SK-N-SH (cell line): ENCODE measurements around the gene PSMG3. TPM values are rescaled to one million over a fixed set of nuclear protein-coding genes. Genes with fewer than 3 reads are reported as not detected.

ENCODE experiments used
- CTCF ChIA-PET: fragments of 300-600, 350-600 bp; formaldehyde crosslinking; extraction: SDS; loops from one replicate; lab custom pipeline; 2021; lab: Yijun Ruan, JAX
- POLR2A ChIA-PET: fragments of 350-600 bp; sonication (Branson Sonifier 250); formaldehyde crosslinking; extraction: SDS; loops from one replicate; lab custom pipeline; 2020; ENCODE audit warnings: antibody characterized with exemption, inconsistent platforms; lab: Yijun Ruan, JAX
- DNase-seq: peaks from one replicate; pipeline ENCODE4 v3.0.0; 2012
- H2AFZ ChIP-seq: fragments of 200-600 bp; sonication (generic); 2 replicates; pipeline ENCODE4 v1.8.1; 2016; ENCODE audit warnings: antibody characterized with exemption, mild to moderate bottlenecking, low read depth
- H3F3A ChIP-seq: fragments of 200-600 bp; sonication (generic); replicated peaks from 2 replicates; pipeline ENCODE3; 2016; ENCODE audit warnings: antibody characterized with exemption, mild to moderate bottlenecking; ENCODE audit not compliant: insufficient read depth
- H3K27ac ChIP-seq, 2 experiments: fragments of 200-500 bp in 1 of 2; fragments of 200-600 bp in 1 of 2; sonication (Bioruptor generic) in 1 of 2; sonication (generic), shearing (Covaris generic) in 1 of 2; 2 replicates each; pipeline versions ENCODE4 v1.5.1 to v1.6.1; 2014 to 2016; ENCODE audit warnings: low read depth in 2 of 2, inconsistent platforms in 1 of 2, low read length in 1 of 2, mild to moderate bottlenecking in 1 of 2, mixed read lengths in 1 of 2
- H3K27me3 ChIP-seq: fragments of 200-600 bp; sonication (generic), shearing (Covaris generic); 2 replicates; pipeline ENCODE4 v1.6.1; 2016; ENCODE audit warnings: mixed run types; ENCODE audit not compliant: insufficient read depth
- H3K36me3 ChIP-seq, 2 experiments: fragments of 200-500 bp in 1 of 2; fragments of 200-600 bp in 1 of 2; sonication (Bioruptor generic) in 1 of 2; sonication (generic) in 1 of 2; replicated peaks in 1 of 2; 2 replicates each; pipeline versions ENCODE3 to v1.5.1; 2014 to 2016; ENCODE audit warnings: low read length in 1 of 2, mild to moderate bottlenecking in 1 of 2; ENCODE audit not compliant: insufficient read depth in 2 of 2, control insufficient read depth in 1 of 2
- H3K4me1 ChIP-seq, 2 experiments: fragments of 200-500 bp in 1 of 2; fragments of 200-600 bp in 1 of 2; sonication (Bioruptor generic) in 1 of 2; sonication (generic), shearing (Covaris generic) in 1 of 2; 2 replicates each; pipeline versions ENCODE4 v1.5.1 to v1.6.1; 2014 to 2016; ENCODE audit warnings: low read depth in 1 of 2, low read length in 1 of 2, mixed run types in 1 of 2; ENCODE audit not compliant: insufficient read depth in 2 of 2, control insufficient read depth in 1 of 2
- H3K4me2 ChIP-seq: fragments of 200-600 bp; sonication (generic), shearing (Covaris generic); 2 replicates; pipeline ENCODE4 v1.6.1; 2017; ENCODE audit warnings: mixed run types
- H3K4me3 ChIP-seq, 2 experiments: fragments of 200-500 bp in 1 of 2; fragments of 200-600 bp in 1 of 2; sonication (Bioruptor generic) in 1 of 2; sonication (generic), shearing (Covaris generic) in 1 of 2; 2 replicates each; pipeline versions ENCODE4 v1.5.1 to v1.8.1; 2014 to 2016; ENCODE audit warnings: low read depth in 2 of 2, inconsistent platforms in 1 of 2, low read length in 1 of 2, mild to moderate bottlenecking in 1 of 2, mixed read lengths in 1 of 2, moderate library complexity in 1 of 2
- H3K79me2 ChIP-seq: fragments of 200-600 bp; sonication (generic); 2 replicates; pipeline ENCODE4 v1.8.1; 2017; ENCODE audit warnings: mild to moderate bottlenecking; ENCODE audit not compliant: insufficient read depth
- H3K9ac ChIP-seq: fragments of 200-600 bp; sonication (generic); 2 replicates; pipeline ENCODE4 v1.6.1; 2017; ENCODE audit warnings: mixed run types
- H3K9me2 ChIP-seq: fragments of 200-600 bp; sonication (generic); 2 replicates; pipeline ENCODE4 v1.6.1; 2017; ENCODE audit warnings: mixed run types
- H3K9me3 ChIP-seq: fragments of 200-600 bp; sonication (generic); 2 replicates; pipeline ENCODE4 v1.6.1; 2017; ENCODE audit warnings: mixed run types, mild to moderate bottlenecking, moderate library complexity
- H4K20me1 ChIP-seq: fragments of 200-600 bp; sonication (generic); 2 replicates; pipeline ENCODE4 v1.6.1; 2017; ENCODE audit warnings: mild to moderate bottlenecking, mixed run types; ENCODE audit not compliant: insufficient read depth
- ELF1 ChIP-seq: IDR thresholded peaks from 2 replicates; pipeline ENCODE4 v1.4.0; 2012
- EP300 ChIP-seq, 2 experiments: IDR thresholded peaks; 2 replicates each; pipeline versions ENCODE4 v1.4.0 to v1.6.1; 2012; ENCODE audit warnings: borderline replicate concordance in 1 of 2, low read depth in 1 of 2, low read length in 1 of 2
- FOXM1 ChIP-seq: IDR thresholded peaks from 2 replicates; pipeline ENCODE4 v1.4.0; 2012; ENCODE audit warnings: low read depth, mild to moderate bottlenecking
- GABPA ChIP-seq: IDR thresholded peaks from 2 replicates; pipeline ENCODE4 v1.4.0; 2012; ENCODE audit warnings: low read depth, mild to moderate bottlenecking
- JUND ChIP-seq: IDR thresholded peaks from 2 replicates; pipeline ENCODE4 v1.4.0; 2012
- MEF2A ChIP-seq: IDR thresholded peaks from 2 replicates; pipeline ENCODE4 v1.4.0; 2012; ENCODE audit warnings: low read depth, borderline replicate concordance
- MXI1 ChIP-seq: IDR thresholded peaks from 2 replicates; pipeline ENCODE4 v1.6.1; 2012; ENCODE audit warnings: mild to moderate bottlenecking, low read depth, low read length, improper control_type of control experiment
- NRF1 ChIP-seq: IDR thresholded peaks from 2 replicates; pipeline ENCODE4 v1.6.1; 2012; ENCODE audit warnings: low read depth, mild to moderate bottlenecking, low read length
- PBX3 ChIP-seq: IDR thresholded peaks from 2 replicates; pipeline ENCODE4; 2012
- RAD21 ChIP-seq: IDR thresholded peaks from 2 replicates; pipeline ENCODE4 v1.6.1; 2012; ENCODE audit warnings: mild to moderate bottlenecking, low read length
- RCOR1 ChIP-seq: fragments of 150-350 bp; IDR thresholded peaks from 2 replicates; pipeline ENCODE4 v1.6.1; 2017; ENCODE audit warnings: antibody characterized with exemption, low read length
- REST ChIP-seq: IDR thresholded peaks from 2 replicates; pipeline ENCODE4 v1.6.1; 2012; ENCODE audit warnings: mild to moderate bottlenecking, low read depth, low read length, moderate library complexity
- RFX5 ChIP-seq: IDR thresholded peaks from 2 replicates; pipeline ENCODE4 v1.6.1; 2012; ENCODE audit warnings: mild to moderate bottlenecking, improper control_type of control experiment, low read length
- RXRA ChIP-seq: IDR thresholded peaks from 2 replicates; pipeline ENCODE4 v1.4.0; 2012; ENCODE audit warnings: low read depth, mild to moderate bottlenecking, borderline replicate concordance
- TEAD4 ChIP-seq: IDR thresholded peaks from 2 replicates; pipeline ENCODE4 v1.4.0; 2012; ENCODE audit warnings: mild to moderate bottlenecking, borderline replicate concordance; ENCODE audit not compliant: insufficient read depth
- USF2 ChIP-seq: fragments of 150-350 bp; IDR thresholded peaks from 2 replicates; pipeline ENCODE4 v1.6.1; 2017; ENCODE audit warnings: antibody characterized with exemption, low read length, low read depth, borderline replicate concordance
- YY1 ChIP-seq: IDR thresholded peaks from 2 replicates; pipeline ENCODE4 v1.4.0; 2012; ENCODE audit warnings: low read depth, mild to moderate bottlenecking
- WGBS: methylation state at CpG from one replicate; pipeline ENCODE4 v1.1.6; 2017; ENCODE audit warnings: low lambda C conversion rate; 5-methylcytosine and 5-hydroxymethylcytosine counted together
- polyA plus RNA-seq, 3 experiments: library from polyadenylated mRNA; depleted of rRNA; stranded (reverse); fragments of >200 nt; gene quantifications; 2 replicates each; pipeline ENCODE4 v1.2.3, GENCODE V29; 2012

Gene PSMG3
- polyA plus RNA-seq, 1 of the 3 experiments (the other 2 are of a cell fraction), result 109 TPM

GRCh38 chr7:1544178-1544895 lies 25.5 kb downstream of the PSMG3 start:
- POLR2A ChIA-PET, result no interaction called here
- Histone ChIP-seq H3K79me2 (peaks cover 13% of the 10 kb centered on the region; the same call in 1 of the 2 replicates), H3K9me3 (no peaks in the 10 kb centered on the region), H3F3A (no peaks in the 10 kb centered on the region), H3K4me2 (no peak overlapping the region), H4K20me1 (no peaks in the 10 kb centered on the region), H3K9ac (no peak overlapping the region), H3K27ac (no peak overlapping the region), H3K27me3 (no peaks in the 10 kb centered on the region), H2AFZ (no peak overlapping the region), H3K36me3 (peaks cover 7 to 45% of the 10 kb centered on the region in 2 experiments), H3K4me1 (peaks cover 0 to under 1% of the 10 kb centered on the region in 2 experiments; a peak in 1 of 4 replicates), H3K4me3 (no peak overlapping the region), H3K9me2 (no peaks in the 10 kb centered on the region)
- no peak for DNase-seq
- CTCF ChIA-PET, result interaction anchor here (1.0 to 2.3 kb wide), 5 partner anchors 8 to 70 kb away, joined by 3 to 8 read pairs (median 4); partner anchors contain the start of gene TMEM184A
- WGBS, result 87% methylated on average over 35 of the region's 41 CpGs
- TF ChIP-seq MXI1, result no peak
- TF ChIP-seq REST, result no peak
- no peak for TF ChIP-seq GABPA
- TF ChIP-seq EP300 (IDR thresholded peaks at IDR 0.05; ENCODE audit: borderline replicate concordance in 1 of 2, low read depth in 1 of 2, low read length in 1 of 2), result no peak
- no peak for TF ChIP-seq MEF2A
- TF ChIP-seq RAD21, result no peak
- TF ChIP-seq, all 33 proteins: peak for 0

GRCh38 chr7:1543826-1544177 lies 26.0 kb downstream of the PSMG3 start:
- H2AFZ ChIP-seq, result no peak overlapping the region
- no peak overlapping the region for H3K9ac ChIP-seq
- ChIA-PET POLR2A (interaction anchor here (0.6 kb wide), 1 partner anchor 40 kb away, joined by 3 read pairs; the partner anchor contains the start of gene INTS1), CTCF (interaction anchor here (1.3 to 2.3 kb wide), 3 partner anchors 9 to 35 kb away, joined by 4 to 8 read pairs (median 4); partner anchors contain the start of gene TMEM184A)
- H3K9me2 ChIP-seq, result no peaks in the 10 kb centered on the region
- no peaks in the 10 kb centered on the region for H4K20me1 ChIP-seq
- no peak overlapping the region for H3K4me3 ChIP-seq
- DNase-seq, result no peak
- H3F3A ChIP-seq, result no peaks in the 10 kb centered on the region
- H3K4me1 ChIP-seq, result peaks cover 2 to 5% of the 10 kb centered on the region in 2 experiments; a peak in 2 of 4 replicates
- no peaks in the 10 kb centered on the region for H3K27me3 ChIP-seq
- H3K4me2 ChIP-seq, result no peak overlapping the region
- H3K9me3 ChIP-seq, result no peaks in the 10 kb centered on the region
- H3K79me2 ChIP-seq, result peaks cover 18% of the 10 kb centered on the region
- TF ChIP-seq EP300 (IDR thresholded peaks at IDR 0.05; ENCODE audit: borderline replicate concordance in 1 of 2, low read depth in 1 of 2, low read length in 1 of 2) (no peak), USF2 (no peak), YY1 (no peak), PBX3 (no peak), FOXM1 (no peak), RCOR1 (no peak), RXRA (no peak), NRF1 (no peak), ELF1 (no peak), RAD21 (no peak), MEF2A (no peak), MXI1 (no peak), TEAD4 (no peak), RFX5 (no peak), JUND (no peak)
- no peak overlapping the region for H3K27ac ChIP-seq
- H3K36me3 ChIP-seq, result peaks cover 7 to 47% of the 10 kb centered on the region in 2 experiments
- WGBS, result 66% methylated on average over 3 of the region's 6 CpGs
